ENCODE data around the gene DNAJC22.
"Not testable (repeated sequence)": the region's sequence is repeated elsewhere in the genome, so short reads cannot be mapped to it uniquely, and the experiment has no call there.

Gene DNAJC22

GRCh38 chr12:49331380-49332222, 15.1 kb upstream of the DNAJC22 start:
- DNase-seq, result no peak

GRCh38 chr12:49332441-49332861, 14.2 kb upstream of the DNAJC22 start:
- DNase-seq, result no peak

- no peak for DNase-seq
These were observed 13.8 kb upstream of the DNAJC22 start for GRCh38 chr12:49332891-49333371.

- not testable (repeated sequence) for DNase-seq
These were observed 12.9 kb upstream of the DNAJC22 start for GRCh38 chr12:49333778-49334177.

- DNase-seq, result no peak
These were observed 12.5 kb upstream of the DNAJC22 start for GRCh38 chr12:49334226-49334625.

GRCh38 chr12:49334681-49335080, 12.0 kb upstream of the DNAJC22 start:
- no peak for DNase-seq

GRCh38 chr12:49335118-49335954, 11.4 kb upstream of the DNAJC22 start:
- DNase-seq, result no peak

GRCh38 chr12:49335955-49336644, 10.6 kb upstream of the DNAJC22 start:
- no peak for DNase-seq

- DNase-seq, result no peak
These were observed 9.8 kb upstream of the DNAJC22 start, which contains the start of gene C1QL4 for GRCh38 chr12:49336645-49337584. C1QL4 (minus strand) TSS chr12:49337188; CDS start chr12:49336477, 711 bp downstream.

GRCh38 chr12:49338830-49339463, 7.7 kb upstream of the DNAJC22 start:
- no peak for DNase-seq

- DNase-seq, result no peak
These were observed 7.2 kb upstream of the DNAJC22 start for GRCh38 chr12:49339464-49339861.

GRCh38 chr12:49340095-49340870, 6.4 kb upstream of the DNAJC22 start:
- DNase-seq, result no peak

GRCh38 chr12:49340971-49341776, 5.5 kb upstream of the DNAJC22 start:
- DNase-seq, result no peak

GRCh38 chr12:49341777-49342065, 5.0 kb upstream of the DNAJC22 start:
- no peak for DNase-seq

- no peak for DNase-seq
These were observed 4.4 kb upstream of the DNAJC22 start for GRCh38 chr12:49342066-49342913.

- no peak for DNase-seq
These were observed 3.6 kb upstream of the DNAJC22 start for GRCh38 chr12:49342914-49343731.

GRCh38 chr12:49344486-49345050, 2.1 kb upstream of the DNAJC22 start:
- DNase-seq, result no peak
